SK-N-SH treated with all-trans-retinoic acid at 6 μM for 48 hours (cell line): ENCODE data around the gene TAF1C.

Experiments
- ATAC-seq: fragments of 200-7000 bp; cut with Tn5 transposase; 3 replicates; pipeline ENCODE4 v1.9.1; 2020; ENCODE audit warnings: mild to moderate bottlenecking, moderate library complexity
- ARNTL ChIP-seq: fragments of 450-650 bp; formaldehyde crosslinking; IDR thresholded peaks from 2 replicates; pipeline ENCODE4 v1.5.0; 2020; ENCODE audit warnings: low read depth, mild to moderate bottlenecking, moderate library complexity, borderline replicate concordance
- BACH2 ChIP-seq: fragments of 250-450 bp; sonication (Bioruptor Pico); IDR thresholded peaks from 2 replicates; pipeline ENCODE4 v1.9.0; 2021; ENCODE audit warnings: mild to moderate bottlenecking, borderline replicate concordance
- CSDC2 ChIP-seq: fragments of 250-450 bp; sonication (Bioruptor Pico); IDR thresholded peaks from 2 replicates; pipeline ENCODE4 v1.5.0; 2020; ENCODE audit warnings: mild to moderate bottlenecking, moderate library complexity
- CSRNP3 ChIP-seq: fragments of 250-450 bp; sonication (Bioruptor Pico); IDR thresholded peaks from 2 replicates; pipeline ENCODE4 v1.5.1; 2021; ENCODE audit warnings: mild to moderate bottlenecking, moderate library complexity
- ESRRG ChIP-seq: fragments of 250-450 bp; sonication (Bioruptor Pico); IDR thresholded peaks from 2 replicates; pipeline ENCODE4 v1.6.1; 2021; ENCODE audit warnings: mild to moderate bottlenecking
- GLIS3 ChIP-seq: fragments of 250-450 bp; sonication (Bioruptor Pico); IDR thresholded peaks from 2 replicates; pipeline ENCODE4 v1.5.0; 2020; ENCODE audit warnings: mild to moderate bottlenecking, moderate library complexity
- ISL1 ChIP-seq: fragments of 250-450 bp; sonication (Bioruptor Pico); IDR thresholded peaks from 2 replicates; pipeline ENCODE4 v2.1.2; 2022; ENCODE audit warnings: mild to moderate bottlenecking, moderate library complexity
- OSR1 ChIP-seq: fragments of 250-450 bp; sonication (Bioruptor Pico); IDR thresholded peaks from 2 replicates; pipeline ENCODE4 v1.8.0; 2022; ENCODE audit warnings: moderate library complexity, mild to moderate bottlenecking, inconsistent platforms
- PATZ1 ChIP-seq: fragments of 250-450 bp; sonication (Bioruptor Pico); IDR thresholded peaks from 2 replicates; pipeline ENCODE4 v1.8.0; 2020; ENCODE audit warnings: mild to moderate bottlenecking, moderate library complexity, borderline replicate concordance
- PPARA ChIP-seq: fragments of 250-450 bp; sonication (Bioruptor Pico); IDR thresholded peaks from 2 replicates; pipeline ENCODE4 v1.5.0; 2020; ENCODE audit warnings: mild to moderate bottlenecking, borderline replicate concordance
- RARB ChIP-seq: fragments of 250-450 bp; sonication (Bioruptor Pico); IDR thresholded peaks from 2 replicates; pipeline ENCODE4 v1.8.0; 2021; ENCODE audit warnings: mild to moderate bottlenecking, moderate library complexity
- TCF4 ChIP-seq: fragments of 250-450 bp; sonication (Bioruptor Pico); IDR thresholded peaks from 2 replicates; pipeline ENCODE4 v1.8.0; 2021; ENCODE audit warnings: mild to moderate bottlenecking, moderate library complexity, borderline replicate concordance
- TOX ChIP-seq: fragments of 250-450 bp; sonication (Bioruptor Pico); IDR thresholded peaks from 2 replicates; pipeline ENCODE4 v1.8.0; 2021; ENCODE audit warnings: mild to moderate bottlenecking, moderate library complexity, borderline replicate concordance
- ZC3H10 ChIP-seq: fragments of 250-450 bp; sonication (Bioruptor Pico); IDR thresholded peaks from 2 replicates; pipeline ENCODE4 v1.5.1; 2021; ENCODE audit warnings: mild to moderate bottlenecking, moderate library complexity
- ZFP30 ChIP-seq: fragments of 450-650 bp; formaldehyde crosslinking; IDR thresholded peaks from 2 replicates; pipeline ENCODE4 v1.5.0; 2022; ENCODE audit warnings: mild to moderate bottlenecking, moderate library complexity
- ZNF565 ChIP-seq: fragments of 450-650 bp; formaldehyde crosslinking; conservative IDR thresholded peaks from 2 replicates; pipeline ENCODE4 v1.5.0; 2020; ENCODE audit warnings: low read depth, mild to moderate bottlenecking, moderate library complexity
- ZNF70 ChIP-seq: fragments of 450-650 bp; formaldehyde crosslinking; IDR thresholded peaks from 2 replicates; pipeline ENCODE4 v1.5.0; 2020; ENCODE audit warnings: mild to moderate bottlenecking, moderate library complexity
- ZNF8 ChIP-seq: fragments of 450-650 bp; formaldehyde crosslinking; IDR thresholded peaks from 2 replicates; pipeline ENCODE4 v1.5.0; 2020; ENCODE audit warnings: mild to moderate bottlenecking, moderate library complexity
- TF ChIP-seq, protein P1 (sequence below): fragments of 250-450 bp; sonication (Bioruptor Pico); IDR thresholded peaks from 2 replicates; pipeline ENCODE4 v1.5.0; 2020; ENCODE audit warnings: mild to moderate bottlenecking, moderate library complexity
- TF ChIP-seq, protein P2 (sequence below): fragments of 250-450 bp; sonication (Bioruptor Pico); IDR thresholded peaks from 2 replicates; pipeline ENCODE4 v1.8.0; 2021; ENCODE audit warnings: low read depth, mild to moderate bottlenecking, moderate library complexity, borderline replicate concordance

The TAF1C gene

DNA sequence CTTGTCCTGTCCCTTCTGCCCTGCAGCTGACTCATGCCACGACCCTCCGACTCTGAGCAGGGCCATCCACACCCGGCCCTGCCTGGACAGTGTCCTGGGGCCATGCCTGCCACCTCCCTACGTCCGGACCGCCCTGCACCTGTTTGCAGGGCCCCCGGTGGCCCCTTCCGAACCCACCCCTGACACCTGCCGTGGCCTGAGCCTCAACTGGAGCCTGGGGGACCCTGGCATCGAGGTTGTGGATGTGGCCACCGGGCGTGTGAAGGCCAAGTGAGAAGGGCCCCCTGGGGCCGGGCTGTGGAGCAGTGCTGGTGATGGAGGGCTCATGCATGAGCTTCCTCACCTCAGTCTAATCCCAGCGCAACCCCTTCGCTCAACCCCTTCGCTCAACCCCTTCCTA is 9.2 kb upstream of the TAF1C start (continued):
- no peak for TF ChIP-seq ARNTL
- TF ChIP-seq ZNF70 (CRISPR knock-in tag), result no peak
- no peak for TF ChIP-seq ZNF8
- TF ChIP-seq ISL1 (CRISPR knock-in tag), result no peak
- TF ChIP-seq RARB (CRISPR knock-in tag), result no peak
- TF ChIP-seq PATZ1 (CRISPR knock-in tag), result no peak
- TF ChIP-seq, all 23 proteins: peak for 0

GRCh38 chr16:84195201-84196093 is 8.6 kb upstream of the TAF1C start:
- TF ChIP-seq CSDC2 (no peak), PPARA (CRISPR knock-in tag) (no peak), CSRNP3 (CRISPR knock-in tag) (no peak), ZC3H10 (CRISPR knock-in tag) (no peak), ZNF565 (CRISPR knock-in tag) (no peak), TCF4 (CRISPR knock-in tag) (no peak), ESRRG (CRISPR knock-in tag) (no peak), PATZ1 (CRISPR knock-in tag) (no peak), RARB (CRISPR knock-in tag) (no peak), GLIS3 (CRISPR knock-in tag) (no peak), ZNF8 (no peak), ZFP30 (no peak), ARNTL (no peak), ZNF70 (CRISPR knock-in tag) (no peak), OSR1 (no peak), BACH2 (CRISPR knock-in tag) (no peak)
- TF ChIP-seq, protein P1, sequence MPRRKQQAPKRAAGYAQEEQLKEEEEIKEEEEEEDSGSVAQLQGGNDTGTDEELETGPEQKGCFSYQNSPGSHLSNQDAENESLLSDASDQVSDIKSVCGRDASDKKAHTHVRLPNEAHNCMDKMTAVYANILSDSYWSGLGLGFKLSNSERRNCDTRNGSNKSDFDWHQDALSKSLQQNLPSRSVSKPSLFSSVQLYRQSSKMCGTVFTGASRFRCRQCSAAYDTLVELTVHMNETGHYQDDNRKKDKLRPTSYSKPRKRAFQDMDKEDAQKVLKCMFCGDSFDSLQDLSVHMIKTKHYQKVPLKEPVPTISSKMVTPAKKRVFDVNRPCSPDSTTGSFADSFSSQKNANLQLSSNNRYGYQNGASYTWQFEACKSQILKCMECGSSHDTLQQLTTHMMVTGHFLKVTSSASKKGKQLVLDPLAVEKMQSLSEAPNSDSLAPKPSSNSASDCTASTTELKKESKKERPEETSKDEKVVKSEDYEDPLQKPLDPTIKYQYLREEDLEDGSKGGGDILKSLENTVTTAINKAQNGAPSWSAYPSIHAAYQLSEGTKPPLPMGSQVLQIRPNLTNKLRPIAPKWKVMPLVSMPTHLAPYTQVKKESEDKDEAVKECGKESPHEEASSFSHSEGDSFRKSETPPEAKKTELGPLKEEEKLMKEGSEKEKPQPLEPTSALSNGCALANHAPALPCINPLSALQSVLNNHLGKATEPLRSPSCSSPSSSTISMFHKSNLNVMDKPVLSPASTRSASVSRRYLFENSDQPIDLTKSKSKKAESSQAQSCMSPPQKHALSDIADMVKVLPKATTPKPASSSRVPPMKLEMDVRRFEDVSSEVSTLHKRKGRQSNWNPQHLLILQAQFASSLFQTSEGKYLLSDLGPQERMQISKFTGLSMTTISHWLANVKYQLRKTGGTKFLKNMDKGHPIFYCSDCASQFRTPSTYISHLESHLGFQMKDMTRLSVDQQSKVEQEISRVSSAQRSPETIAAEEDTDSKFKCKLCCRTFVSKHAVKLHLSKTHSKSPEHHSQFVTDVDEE, result no peak
- ATAC-seq, result no peak

DNA sequence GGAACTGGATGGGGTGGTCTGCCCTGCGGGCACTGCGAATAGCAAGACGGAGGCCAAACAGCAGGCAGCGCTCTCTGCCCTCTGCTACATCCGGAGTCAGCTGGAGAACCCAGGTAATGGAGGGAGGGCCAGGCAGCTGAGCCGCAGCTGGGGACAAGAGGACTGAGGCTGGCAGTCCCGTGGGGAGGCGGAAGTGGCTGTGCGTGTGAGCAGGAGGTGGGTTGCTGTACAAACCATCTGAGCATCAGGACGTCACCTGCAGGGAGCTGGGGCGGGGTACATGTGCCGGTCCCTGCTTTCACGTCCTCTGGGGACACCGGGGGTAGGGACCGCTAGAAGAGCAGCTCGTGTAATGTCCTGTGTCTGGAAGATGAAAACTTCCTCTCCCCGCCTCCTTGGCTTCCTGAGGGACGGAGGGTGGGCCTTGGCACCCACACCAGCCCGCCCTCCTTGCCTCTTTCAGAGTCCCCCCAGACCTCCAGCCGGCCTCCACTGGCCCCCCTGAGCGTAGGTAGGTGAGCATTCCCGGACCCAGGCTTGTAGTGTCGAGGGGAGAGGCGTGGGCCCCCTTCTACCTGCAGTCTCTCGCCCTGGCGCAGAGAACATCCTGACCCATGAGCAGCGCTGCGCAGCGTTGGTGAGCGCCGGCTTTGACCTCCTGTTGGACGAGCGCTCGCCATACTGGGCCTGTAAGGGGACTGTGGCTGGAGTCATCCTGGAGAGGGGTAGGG is 7.8 kb upstream of the TAF1C start:
- TF ChIP-seq ZNF70 (CRISPR knock-in tag) (no peak), ARNTL (no peak), TOX (CRISPR knock-in tag) (no peak), CSDC2 (no peak), ESRRG (CRISPR knock-in tag) (no peak), ZNF8 (no peak), ISL1 (CRISPR knock-in tag) (no peak), PPARA (CRISPR knock-in tag) (no peak)
- TF ChIP-seq, protein P2, sequence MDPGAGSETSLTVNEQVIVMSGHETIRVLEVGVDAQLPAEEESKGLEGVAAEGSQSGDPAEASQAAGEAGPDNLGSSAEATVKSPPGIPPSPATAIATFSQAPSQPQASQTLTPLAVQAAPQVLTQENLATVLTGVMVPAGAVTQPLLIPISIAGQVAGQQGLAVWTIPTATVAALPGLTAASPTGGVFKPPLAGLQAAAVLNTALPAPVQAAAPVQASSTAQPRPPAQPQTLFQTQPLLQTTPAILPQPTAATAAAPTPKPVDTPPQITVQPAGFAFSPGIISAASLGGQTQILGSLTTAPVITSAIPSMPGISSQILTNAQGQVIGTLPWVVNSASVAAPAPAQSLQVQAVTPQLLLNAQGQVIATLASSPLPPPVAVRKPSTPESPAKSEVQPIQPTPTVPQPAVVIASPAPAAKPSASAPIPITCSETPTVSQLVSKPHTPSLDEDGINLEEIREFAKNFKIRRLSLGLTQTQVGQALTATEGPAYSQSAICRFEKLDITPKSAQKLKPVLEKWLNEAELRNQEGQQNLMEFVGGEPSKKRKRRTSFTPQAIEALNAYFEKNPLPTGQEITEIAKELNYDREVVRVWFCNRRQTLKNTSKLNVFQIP (CRISPR knock-in tag), result no peak
- TF ChIP-seq, protein P1, result no peak
- no peak for ATAC-seq
